Panc1 (cell line): ENCODE measurements around the gene MAF. TPM values are rescaled to one million over a fixed set of nuclear protein-coding genes. Genes with fewer than 3 reads are reported as not detected.

Experiments used
- ATAC-seq: fragments of 200-7000 bp; cut with Tn5 transposase; 2 replicates; pipeline ENCODE4 v1.9.1; 2020; ENCODE audit warnings: mild to moderate bottlenecking, moderate library complexity
- BruUV-seq: library from RNA; stranded (reverse); fragments of 400-500 nt; replicated peaks from 2 replicates; lab custom pipeline; 2021; lab: Mats Ljungman, UMichigan
- CTCF ChIA-PET: fragments of 300-600 bp; sonication (Branson Sonifier 250); formaldehyde crosslinking; loops from one replicate; lab custom pipeline; 2022; ENCODE audit warnings: antibody characterized with exemption; lab: Charles Lee
- POLR2A ChIA-PET: fragments of 300-600 bp; sonication (Branson Sonifier 250); formaldehyde crosslinking; loops from one replicate; lab custom pipeline; 2022; ENCODE audit warnings: antibody characterized with exemption; lab: Charles Lee
- DNase-seq: peaks from one replicate; pipeline ENCODE4 v3.0.0-alpha.2; 2010; ENCODE audit warnings: low read depth, low spot score
- H3K27ac ChIP-seq: 2 replicates; pipeline ENCODE4 v1.5.1; 2011; ENCODE audit warnings: mild to moderate bottlenecking, low read length, inconsistent platforms
- H3K27me3 ChIP-seq: fragments of 200-500 bp; sonication (Bioruptor generic); 2 replicates; pipeline ENCODE4 v1.6.0; 2014; ENCODE audit warnings: low read length, inconsistent platforms; ENCODE audit not compliant: control insufficient read depth, insufficient read depth
- H3K36me3 ChIP-seq: fragments of 200-500 bp; sonication (Bioruptor generic); 2 replicates; pipeline ENCODE4 v1.5.1; 2014; ENCODE audit warnings: inconsistent platforms, mild to moderate bottlenecking, low read length, moderate library complexity; ENCODE audit not compliant: control insufficient read depth, insufficient read depth
- H3K4me1 ChIP-seq: 2 replicates; pipeline ENCODE4 v1.5.1; 2011; ENCODE audit warnings: inconsistent platforms, mild to moderate bottlenecking, low read length, moderate library complexity; ENCODE audit not compliant: control insufficient read depth, insufficient read depth
- H3K4me3 ChIP-seq, 2 experiments: 2 replicates each; pipeline ENCODE4 v1.5.1; 2011 to 2012; ENCODE audit warnings: low read depth in 2 of 2, low read length in 2 of 2, mild to moderate bottlenecking in 2 of 2, inconsistent platforms in 1 of 2, moderate library complexity in 1 of 2
- H3K9me3 ChIP-seq: fragments of 200-500 bp; sonication (Bioruptor generic); 2 replicates; pipeline ENCODE4 v1.5.1; 2014; ENCODE audit warnings: low read depth, mild to moderate bottlenecking, inconsistent platforms, low read length, moderate library complexity; ENCODE audit not compliant: control insufficient read depth, insufficient read depth
- POLR2AphosphoS5 ChIP-seq: IDR thresholded peaks from 2 replicates; pipeline ENCODE4 v1.6.1; 2012; ENCODE audit warnings: mild to moderate bottlenecking, low read depth, low read length, moderate library complexity
- SIN3A ChIP-seq: IDR thresholded peaks from 2 replicates; pipeline ENCODE4 v1.6.1; 2012; ENCODE audit warnings: low read depth, mild to moderate bottlenecking, low read length, moderate library complexity, borderline replicate concordance; ENCODE audit not compliant: insufficient read depth
- TCF7L2 ChIP-seq: IDR thresholded peaks from 2 replicates; pipeline ENCODE4 v1.6.1; 2011; ENCODE audit warnings: mild to moderate bottlenecking, low read depth, low read length, inconsistent platforms
- in situ Hi-C: cut with HindIII; loops from 2 replicates; pipeline ENCODE4 v1.10.0; 2016; ENCODE audit warnings: low sequenced_read_pairs, low pct_unique_long_range_greater_than_20kb
- intact Hi-C: fragments of 100-400 bp; cut with micrococcal nuclease; formaldehyde crosslinking; loops from one replicate; pipeline ENCODE4 v1.10.0; 2022; ENCODE audit not compliant: unreplicated experiment
- total RNA-seq: library from RNA; stranded (reverse); gene quantifications from one replicate; pipeline ENCODE4 v1.2.1, GENCODE V29; 2021; ENCODE audit not compliant: unreplicated experiment
- TF ChIP-seq, protein P1 (sequence below), 2 experiments: IDR thresholded peaks; 2 replicates each; pipeline ENCODE4 v1.6.1; 2011 to 2012; ENCODE audit warnings: low read depth in 2 of 2, control low read depth in 1 of 2, low read length in 1 of 2, mild to moderate bottlenecking in 1 of 2, moderate library complexity in 1 of 2; ENCODE audit not compliant: insufficient read depth in 1 of 2
- TF ChIP-seq, protein P2 (sequence below): fragments of 450-650 bp; IDR thresholded peaks from 2 replicates; pipeline ENCODE4 v1.5.1; 2017; ENCODE audit warnings: mild to moderate bottlenecking

MAF gene
- total RNA-seq, 1 experiment from 2014 or later: 0.46 TPM

- TF ChIP-seq, protein P1, sequence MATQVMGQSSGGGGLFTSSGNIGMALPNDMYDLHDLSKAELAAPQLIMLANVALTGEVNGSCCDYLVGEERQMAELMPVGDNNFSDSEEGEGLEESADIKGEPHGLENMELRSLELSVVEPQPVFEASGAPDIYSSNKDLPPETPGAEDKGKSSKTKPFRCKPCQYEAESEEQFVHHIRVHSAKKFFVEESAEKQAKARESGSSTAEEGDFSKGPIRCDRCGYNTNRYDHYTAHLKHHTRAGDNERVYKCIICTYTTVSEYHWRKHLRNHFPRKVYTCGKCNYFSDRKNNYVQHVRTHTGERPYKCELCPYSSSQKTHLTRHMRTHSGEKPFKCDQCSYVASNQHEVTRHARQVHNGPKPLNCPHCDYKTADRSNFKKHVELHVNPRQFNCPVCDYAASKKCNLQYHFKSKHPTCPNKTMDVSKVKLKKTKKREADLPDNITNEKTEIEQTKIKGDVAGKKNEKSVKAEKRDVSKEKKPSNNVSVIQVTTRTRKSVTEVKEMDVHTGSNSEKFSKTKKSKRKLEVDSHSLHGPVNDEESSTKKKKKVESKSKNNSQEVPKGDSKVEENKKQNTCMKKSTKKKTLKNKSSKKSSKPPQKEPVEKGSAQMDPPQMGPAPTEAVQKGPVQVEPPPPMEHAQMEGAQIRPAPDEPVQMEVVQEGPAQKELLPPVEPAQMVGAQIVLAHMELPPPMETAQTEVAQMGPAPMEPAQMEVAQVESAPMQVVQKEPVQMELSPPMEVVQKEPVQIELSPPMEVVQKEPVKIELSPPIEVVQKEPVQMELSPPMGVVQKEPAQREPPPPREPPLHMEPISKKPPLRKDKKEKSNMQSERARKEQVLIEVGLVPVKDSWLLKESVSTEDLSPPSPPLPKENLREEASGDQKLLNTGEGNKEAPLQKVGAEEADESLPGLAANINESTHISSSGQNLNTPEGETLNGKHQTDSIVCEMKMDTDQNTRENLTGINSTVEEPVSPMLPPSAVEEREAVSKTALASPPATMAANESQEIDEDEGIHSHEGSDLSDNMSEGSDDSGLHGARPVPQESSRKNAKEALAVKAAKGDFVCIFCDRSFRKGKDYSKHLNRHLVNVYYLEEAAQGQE (IDR thresholded peaks at IDR 0.05; ENCODE audit: insufficient read depth in 1 of 2, low read depth in 2 of 2, low read length in 1 of 2): no peak
Observed at GRCh38 chr16:79648826-79649225, 48.3 kb upstream of the MAF start (continued).

GRCh38 chr16:79647586-79647985, 47.0 kb upstream of the MAF start:
- CTCF ChIA-PET: interaction anchor here (0.6 kb wide), 1 partner anchor 24 kb away, joined by 5 read pairs; no protein-coding TSS in a partner anchor
- no peaks in the 10 kb centered on the region for H3K4me1 ChIP-seq
- no peaks in the 10 kb centered on the region for H3K27me3 ChIP-seq
- intact Hi-C loops (no loop called here), in situ Hi-C loops (no loop called here)
- no peak overlapping the region for H3K27ac ChIP-seq
- no peaks in the 10 kb centered on the region for H3K9me3 ChIP-seq
- POLR2A ChIA-PET: no interaction called here
- no peaks in the 10 kb centered on the region for H3K36me3 ChIP-seq
- BruUV-seq: no TSS peak
- DNase-seq: no peak
- TF ChIP-seq, protein P1 (IDR thresholded peaks at IDR 0.05; ENCODE audit: insufficient read depth in 1 of 2, low read depth in 2 of 2, low read length in 1 of 2): no peak
- no peak for TF ChIP-seq SIN3A
- TF ChIP-seq, protein P2, sequence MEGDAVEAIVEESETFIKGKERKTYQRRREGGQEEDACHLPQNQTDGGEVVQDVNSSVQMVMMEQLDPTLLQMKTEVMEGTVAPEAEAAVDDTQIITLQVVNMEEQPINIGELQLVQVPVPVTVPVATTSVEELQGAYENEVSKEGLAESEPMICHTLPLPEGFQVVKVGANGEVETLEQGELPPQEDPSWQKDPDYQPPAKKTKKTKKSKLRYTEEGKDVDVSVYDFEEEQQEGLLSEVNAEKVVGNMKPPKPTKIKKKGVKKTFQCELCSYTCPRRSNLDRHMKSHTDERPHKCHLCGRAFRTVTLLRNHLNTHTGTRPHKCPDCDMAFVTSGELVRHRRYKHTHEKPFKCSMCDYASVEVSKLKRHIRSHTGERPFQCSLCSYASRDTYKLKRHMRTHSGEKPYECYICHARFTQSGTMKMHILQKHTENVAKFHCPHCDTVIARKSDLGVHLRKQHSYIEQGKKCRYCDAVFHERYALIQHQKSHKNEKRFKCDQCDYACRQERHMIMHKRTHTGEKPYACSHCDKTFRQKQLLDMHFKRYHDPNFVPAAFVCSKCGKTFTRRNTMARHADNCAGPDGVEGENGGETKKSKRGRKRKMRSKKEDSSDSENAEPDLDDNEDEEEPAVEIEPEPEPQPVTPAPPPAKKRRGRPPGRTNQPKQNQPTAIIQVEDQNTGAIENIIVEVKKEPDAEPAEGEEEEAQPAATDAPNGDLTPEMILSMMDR: no peak
- no peak for TF ChIP-seq TCF7L2
- TF ChIP-seq POLR2AphosphoS5: no peak
- H3K4me3 ChIP-seq: no peak overlapping the region
- ATAC-seq: no peak

GRCh38 chr16:79645701-79646100, 45.2 kb upstream of the MAF start:
- in situ Hi-C loops (no loop called here), intact Hi-C loops (no loop called here)
- no peaks in the 10 kb centered on the region for H3K36me3 ChIP-seq
- BruUV-seq: no TSS peak
- ChIA-PET POLR2A (no interaction called here), CTCF (no interaction called here)
- TF ChIP-seq SIN3A: no peak
- TF ChIP-seq, protein P2: no peak
- no peak for TF ChIP-seq POLR2AphosphoS5
- TF ChIP-seq TCF7L2: no peak
- TF ChIP-seq, protein P1 (IDR thresholded peaks at IDR 0.05; ENCODE audit: insufficient read depth in 1 of 2, low read depth in 2 of 2, low read length in 1 of 2): no peak
- no peak overlapping the region for H3K4me3 ChIP-seq
- H3K27ac ChIP-seq: no peak overlapping the region
- no peaks in the 10 kb centered on the region for H3K4me1 ChIP-seq
- H3K9me3 ChIP-seq: no peaks in the 10 kb centered on the region
- ATAC-seq (no peak), DNase-seq (no peak)
- H3K27me3 ChIP-seq: no peaks in the 10 kb centered on the region
